Measurements from ENCODE around the gene HSD11B1L. TPM values are rescaled to one million over a fixed set of nuclear protein-coding genes. Genes with fewer than 3 reads are reported as not detected.

HSD11B1L gene
- total RNA-seq, 1 donor from 2014 or later = 8.4 TPM

- Histone ChIP-seq H3K9ac (ENCODE audit: low read length) (peak within 1 kb of the TSS; percentile 98), H3K36me3 (ENCODE audit: insufficient read depth, low read length) (peaks cover 8% of the 10 kb centered on the region), H3K4me2 (ENCODE audit: low read length) (peak within 1 kb of the TSS; percentile 86), H4K20me1 (ENCODE audit: insufficient read depth, low read length) (peaks cover 52% of the 10 kb centered on the region), H3K27ac (ENCODE audit: low read depth, low read length) (peak within 1 kb of the TSS; percentile 85), H3K4me1 (ENCODE audit: insufficient read depth, low read length) (peaks cover 8% of the 10 kb centered on the region), H3K79me2 (ENCODE audit: insufficient read depth, low read length) (peaks cover 53% of the 10 kb centered on the region), H3K4me3 (ENCODE audit: insufficient read depth, low read depth, low read length) (peak within 1 kb of the TSS; percentile 98), H3K9me3 (ENCODE audit: insufficient read depth, low read depth, low read length) (no peaks in the 10 kb centered on the region), H2AFZ (ENCODE audit: low read depth, low read length) (peak within 1 kb of the TSS; percentile 69), H3K27me3 (ENCODE audit: insufficient read depth, low read length) (no peaks in the 10 kb centered on the region)
- peak within 1 kb of the TSS; percentile 99 for H3K4me3 Mint-ChIP-seq (ENCODE audit: unreplicated experiment)
- FAIRE-seq (peak; percentile 50), DNase-seq (ENCODE audit: low read depth) (peak; percentile 83)
- peaks cover 13% of the 10 kb centered on the region for H3K36me3 Mint-ChIP-seq (ENCODE audit: low read depth, unreplicated experiment)
- TF ChIP-seq CTCF (IDR thresholded peaks at IDR 0.05; ENCODE audit: insufficient read depth, low read depth, low read length) (peak; percentile 89), EZH2 (IDR thresholded peaks at IDR 0.05; ENCODE audit: insufficient read depth, low read length) (no peak)
- H3K9me3 Mint-ChIP-seq (ENCODE audit: unreplicated experiment) = peaks cover 3% of the 10 kb centered on the region
- no peaks in the 10 kb centered on the region for H3K27me3 Mint-ChIP-seq (ENCODE audit: low read depth, unreplicated experiment)
- peaks cover 7% of the 10 kb centered on the region for H3K4me1 Mint-ChIP-seq (ENCODE audit: low read depth, unreplicated experiment)
- H3K27ac Mint-ChIP-seq (ENCODE audit: unreplicated experiment) = peak within 1 kb of the TSS; percentile 95
Measured at GRCh38 chr19:5690125-5690954, 9.5 kb downstream of the HSD11B1L start, which contains the start of gene RPL36. Gene RPL36 (plus strand): TSS chr19:5690295. CDS start chr19:5690508, 213 bp downstream.

GRCh38 chr19:5690955-5691821 is 10.4 kb downstream of the HSD11B1L start:
- Histone ChIP-seq H3K4me2 (ENCODE audit: low read length) (peak overlapping the region; percentile 86), H3K9ac (ENCODE audit: low read length) (peak overlapping the region; percentile 98), H3K4me3 (ENCODE audit: insufficient read depth, low read depth, low read length) (peak overlapping the region; percentile 98), H2AFZ (ENCODE audit: low read depth, low read length) (no peak overlapping the region), H3K4me1 (ENCODE audit: insufficient read depth, low read length) (peaks cover 8% of the 10 kb centered on the region), H3K79me2 (ENCODE audit: insufficient read depth, low read length) (peaks cover 61% of the 10 kb centered on the region), H4K20me1 (ENCODE audit: insufficient read depth, low read length) (peaks cover 60% of the 10 kb centered on the region), H3K36me3 (ENCODE audit: insufficient read depth, low read length) (peaks cover 8% of the 10 kb centered on the region), H3K27me3 (ENCODE audit: insufficient read depth, low read length) (no peaks in the 10 kb centered on the region), H3K9me3 (ENCODE audit: insufficient read depth, low read depth, low read length) (no peaks in the 10 kb centered on the region), H3K27ac (ENCODE audit: low read depth, low read length) (peak overlapping the region; percentile 85)
- DNase-seq (ENCODE audit: low read depth) (peak; percentile 30), FAIRE-seq (no peak)
- H3K4me1 Mint-ChIP-seq (ENCODE audit: low read depth, unreplicated experiment) = peaks cover 7% of the 10 kb centered on the region
- peak overlapping the region; percentile 95 for H3K27ac Mint-ChIP-seq (ENCODE audit: unreplicated experiment)
- H3K36me3 Mint-ChIP-seq (ENCODE audit: low read depth, unreplicated experiment) = peaks cover 13% of the 10 kb centered on the region
- no peaks in the 10 kb centered on the region for H3K27me3 Mint-ChIP-seq (ENCODE audit: low read depth, unreplicated experiment)
- peak overlapping the region; percentile 99 for H3K4me3 Mint-ChIP-seq (ENCODE audit: unreplicated experiment)
- TF ChIP-seq EZH2 (IDR thresholded peaks at IDR 0.05; ENCODE audit: insufficient read depth, low read length) (no peak), CTCF (IDR thresholded peaks at IDR 0.05; ENCODE audit: insufficient read depth, low read depth, low read length) (no peak)
- peaks cover 3% of the 10 kb centered on the region for H3K9me3 Mint-ChIP-seq (ENCODE audit: unreplicated experiment)

All from astrocyte (in vitro differentiated cells and primary cell).